NCI-H2081 (cell line): ENCODE measurements around the gene SLC1A4.
"Not testable (repeated sequence)": the region's sequence is repeated elsewhere in the genome, so short reads cannot be mapped to it uniquely, and the experiment has no call there.

ENCODE experiments used
- DNase-seq, 2 experiments: peaks; one replicate each; lab custom pipeline; 2025; lab: John Stamatoyannopoulos, UW

SLC1A4 gene

DNA sequence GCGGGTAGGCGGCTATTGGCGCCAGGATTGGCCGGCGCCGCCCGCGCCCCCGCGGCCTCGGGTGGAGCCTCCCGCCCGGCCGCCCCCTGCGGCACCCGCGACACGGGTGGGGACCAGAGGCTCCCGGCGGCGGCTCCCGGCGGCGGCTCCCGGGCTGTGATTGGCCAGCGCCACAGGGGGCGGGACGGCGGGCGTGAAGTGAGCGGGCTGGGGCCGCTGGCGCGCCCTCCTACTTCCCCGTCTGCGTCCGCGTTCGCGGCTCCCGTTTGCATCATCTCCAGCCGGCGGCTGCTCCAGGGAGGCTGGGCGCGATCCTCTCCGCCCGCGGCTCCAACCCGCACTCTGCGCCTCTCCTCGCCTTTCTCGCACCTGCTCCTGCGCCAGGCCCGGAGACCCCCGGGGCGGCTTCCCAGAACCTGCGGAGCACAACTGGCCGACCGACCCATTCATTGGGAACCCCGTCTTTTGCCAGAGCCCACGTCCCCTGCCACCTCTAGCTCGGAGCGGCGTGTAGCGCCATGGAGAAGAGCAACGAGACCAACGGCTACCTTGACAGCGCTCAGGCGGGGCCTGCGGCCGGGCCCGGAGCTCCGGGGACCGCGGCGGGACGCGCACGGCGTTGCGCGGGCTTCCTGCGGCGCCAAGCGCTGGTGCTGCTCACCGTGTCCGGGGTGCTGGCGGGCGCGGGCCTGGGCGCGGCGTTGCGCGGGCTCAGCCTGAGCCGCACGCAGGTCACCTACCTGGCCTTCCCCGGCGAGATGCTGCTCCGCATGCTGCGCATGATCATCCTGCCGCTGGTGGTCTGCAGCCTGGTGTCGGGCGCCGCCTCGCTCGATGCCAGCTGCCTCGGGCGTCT is at the start of gene SLC1A4:
Gene SLC1A4 (plus strand): TSS at position 274 of the 856 bp plus-strand sequence. CDS start 245 bp downstream, at position 519.
- DNase-seq, result peak; percentile 86 to 90

DNA sequence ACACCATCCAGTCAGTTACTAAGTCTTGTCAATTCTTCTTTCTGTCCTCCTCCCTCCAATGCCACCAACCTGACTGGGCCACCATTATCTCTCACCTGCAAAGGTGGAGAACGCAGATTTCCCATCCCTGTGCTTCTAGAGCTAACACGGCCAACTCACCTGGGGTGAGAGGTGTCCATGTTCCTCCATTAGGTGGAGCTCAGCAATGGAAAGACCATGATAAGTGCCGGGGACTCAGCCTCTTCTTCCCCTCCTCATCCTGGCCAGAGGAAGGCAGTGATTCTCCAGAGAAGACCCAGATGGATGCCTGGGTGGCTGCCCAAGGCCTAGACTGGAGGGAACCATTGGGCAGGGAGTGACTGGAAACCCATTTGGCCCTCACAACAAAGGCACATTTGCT is 48.1 kb upstream of the SLC1A4 start:
- DNase-seq, result no peak

DNA sequence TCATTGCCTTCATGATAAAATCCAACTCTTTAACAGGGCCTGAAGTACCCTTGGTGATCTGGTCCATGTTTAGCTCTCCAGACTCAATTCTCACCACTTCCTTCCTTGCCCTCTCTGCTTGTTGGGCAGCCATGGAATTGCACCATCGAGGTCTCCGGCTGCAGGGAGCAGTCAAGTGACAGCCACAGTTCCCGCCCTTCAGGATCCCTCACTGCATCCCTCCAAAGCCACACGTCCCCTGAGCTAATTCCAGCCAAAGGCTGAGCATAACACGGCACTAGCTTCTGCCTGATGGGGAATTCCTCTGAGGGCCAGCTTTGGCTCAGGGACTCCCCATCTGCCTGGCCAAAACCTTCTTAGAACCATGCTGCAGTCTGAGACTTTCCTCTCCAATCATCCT is 47.4 kb upstream of the SLC1A4 start:
- DNase-seq, result no peak

GRCh38 chr2:64942693-64943092 is 46.5 kb upstream of the SLC1A4 start:
- no peak for DNase-seq

- no peak for DNase-seq
Measured at GRCh38 chr2:64943387-64944150, 45.6 kb upstream of the SLC1A4 start.

DNA sequence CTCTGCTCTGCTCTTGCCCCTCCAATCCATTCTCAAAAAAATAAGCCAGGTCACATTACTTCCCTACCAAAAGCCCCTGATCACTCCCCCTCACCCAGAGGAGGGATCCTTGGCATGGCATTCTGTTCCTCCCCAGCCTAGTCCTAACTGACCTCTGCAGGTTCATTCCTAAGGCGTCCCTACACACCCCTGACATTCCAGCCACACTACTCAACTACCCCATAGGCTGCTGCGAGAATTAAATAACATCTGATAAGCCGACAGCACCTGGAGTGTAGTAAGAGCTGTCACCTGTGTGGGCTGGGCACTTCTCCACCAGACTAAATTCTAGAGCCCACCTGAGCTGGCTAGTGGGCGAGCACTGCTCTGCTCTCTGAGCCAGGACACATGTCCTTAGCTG is 44.7 kb upstream of the SLC1A4 start:
- DNase-seq, result no peak

DNA sequence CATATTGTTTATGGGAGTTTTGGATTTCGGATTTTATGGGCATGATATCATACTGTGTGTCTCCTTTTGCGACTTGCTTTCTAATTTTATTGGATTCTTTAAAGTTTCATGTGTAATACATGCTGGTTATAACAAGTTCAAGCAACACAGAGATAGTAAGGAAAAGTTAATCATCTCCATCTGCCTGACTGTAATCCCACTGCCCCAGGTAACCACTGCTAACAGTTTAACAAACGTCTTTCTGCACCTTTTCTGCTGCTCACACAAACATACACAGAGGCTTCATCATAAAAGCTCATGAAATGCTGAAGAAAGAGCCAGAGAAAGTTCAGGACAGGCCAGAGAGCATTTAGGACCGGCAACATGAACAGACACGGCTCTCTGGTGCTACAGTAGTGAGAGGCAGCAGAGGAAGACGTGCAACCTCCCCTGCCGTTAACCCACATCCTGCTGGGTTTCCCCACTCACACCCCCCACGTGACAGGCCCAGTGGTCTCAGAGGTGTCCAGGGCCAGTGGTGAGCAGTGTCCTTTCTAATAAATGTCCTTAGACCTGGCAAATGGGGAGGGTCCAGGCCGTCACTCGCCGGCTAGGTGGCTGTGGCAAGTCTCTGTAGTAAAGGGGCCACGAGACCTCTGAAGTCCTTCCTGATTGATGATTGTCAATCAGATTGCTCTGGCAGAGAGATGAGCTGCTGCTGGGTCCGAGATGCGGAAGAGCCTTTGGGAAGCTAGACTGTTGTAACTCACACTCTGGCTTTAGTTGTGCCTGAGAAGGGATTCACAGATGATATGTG is 43.0 kb upstream of the SLC1A4 start:
- DNase-seq, result no peak

DNA sequence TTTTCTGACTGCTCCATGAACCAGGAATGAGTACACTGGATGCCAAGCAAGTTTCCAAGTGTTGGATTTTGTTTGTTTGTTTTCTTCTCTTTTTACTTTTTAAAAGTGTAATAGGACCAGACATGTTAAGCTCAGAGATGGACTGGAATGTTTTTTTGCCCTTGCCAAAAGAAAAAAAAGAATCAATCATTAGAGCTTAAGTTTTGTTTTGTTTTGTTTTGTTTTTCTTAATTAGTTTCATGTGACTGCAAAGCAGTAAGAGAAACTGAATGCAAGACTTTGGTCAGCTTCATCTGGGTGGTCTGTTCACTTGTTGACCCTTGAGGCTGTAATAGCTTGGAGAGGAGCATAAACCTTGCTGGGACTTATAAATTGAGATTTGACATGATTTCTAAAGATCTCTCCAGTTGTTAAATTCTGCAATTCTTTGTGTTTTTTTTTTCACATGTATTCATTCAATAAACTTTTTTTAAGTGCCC is 42.4 kb upstream of the SLC1A4 start:
- no peak for DNase-seq

GRCh38 chr2:64947885-64948284 is 41.3 kb upstream of the SLC1A4 start:
- DNase-seq, result no peak

GRCh38 chr2:64950226-64951160 is 38.7 kb upstream of the SLC1A4 start:
- no peak for DNase-seq

DNA sequence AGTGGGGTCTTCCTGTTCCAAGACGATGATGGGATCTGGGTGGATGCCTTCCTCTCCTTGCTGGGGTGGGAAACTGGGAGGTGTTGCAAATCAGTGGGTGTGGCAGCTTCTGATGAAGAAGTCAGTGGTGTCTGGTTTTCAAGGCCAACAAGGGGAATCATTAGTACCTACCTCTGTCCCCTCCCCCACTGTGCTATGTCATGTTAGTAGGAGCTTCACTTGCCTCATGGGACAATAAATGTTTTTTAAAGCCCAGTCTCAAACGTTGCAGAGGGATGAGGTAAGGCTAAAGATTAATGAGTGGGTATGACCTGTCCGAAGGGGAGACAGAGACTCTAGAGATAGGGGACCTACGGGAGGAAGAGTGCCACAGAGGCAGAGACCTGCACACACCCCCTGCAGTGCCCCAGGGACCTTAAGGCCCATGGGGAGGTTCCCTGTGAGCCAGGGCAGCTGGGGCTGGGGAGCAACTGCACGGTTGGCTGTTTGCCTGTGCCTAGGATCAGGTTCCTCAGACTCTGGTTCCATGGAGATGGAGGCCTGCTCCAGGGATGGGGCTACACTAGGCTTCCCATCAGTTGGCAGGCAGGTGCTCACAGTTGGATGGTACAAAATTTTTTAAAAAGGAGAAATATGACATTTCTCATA is 37.8 kb upstream of the SLC1A4 start:
- no peak for DNase-seq

DNA sequence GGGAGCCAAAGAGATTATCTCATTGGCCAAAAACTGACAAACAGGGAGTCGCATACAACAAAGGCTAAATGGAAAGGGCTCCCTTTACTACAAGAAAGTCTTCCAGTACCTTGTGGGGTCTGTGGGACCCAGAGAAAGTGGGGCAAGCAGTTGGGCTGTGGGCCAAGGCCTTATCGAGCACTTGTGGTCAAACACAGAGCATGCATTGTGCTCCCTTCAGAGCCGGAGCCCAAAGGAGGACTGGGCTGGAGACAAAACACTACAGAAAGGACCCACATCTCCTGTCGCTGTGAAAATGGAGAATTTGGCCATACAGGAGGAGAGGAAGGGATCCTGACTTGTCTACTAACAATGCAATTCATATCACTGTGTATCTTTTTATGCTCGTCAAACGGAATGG is 37.1 kb upstream of the SLC1A4 start:
- no peak for DNase-seq

DNA sequence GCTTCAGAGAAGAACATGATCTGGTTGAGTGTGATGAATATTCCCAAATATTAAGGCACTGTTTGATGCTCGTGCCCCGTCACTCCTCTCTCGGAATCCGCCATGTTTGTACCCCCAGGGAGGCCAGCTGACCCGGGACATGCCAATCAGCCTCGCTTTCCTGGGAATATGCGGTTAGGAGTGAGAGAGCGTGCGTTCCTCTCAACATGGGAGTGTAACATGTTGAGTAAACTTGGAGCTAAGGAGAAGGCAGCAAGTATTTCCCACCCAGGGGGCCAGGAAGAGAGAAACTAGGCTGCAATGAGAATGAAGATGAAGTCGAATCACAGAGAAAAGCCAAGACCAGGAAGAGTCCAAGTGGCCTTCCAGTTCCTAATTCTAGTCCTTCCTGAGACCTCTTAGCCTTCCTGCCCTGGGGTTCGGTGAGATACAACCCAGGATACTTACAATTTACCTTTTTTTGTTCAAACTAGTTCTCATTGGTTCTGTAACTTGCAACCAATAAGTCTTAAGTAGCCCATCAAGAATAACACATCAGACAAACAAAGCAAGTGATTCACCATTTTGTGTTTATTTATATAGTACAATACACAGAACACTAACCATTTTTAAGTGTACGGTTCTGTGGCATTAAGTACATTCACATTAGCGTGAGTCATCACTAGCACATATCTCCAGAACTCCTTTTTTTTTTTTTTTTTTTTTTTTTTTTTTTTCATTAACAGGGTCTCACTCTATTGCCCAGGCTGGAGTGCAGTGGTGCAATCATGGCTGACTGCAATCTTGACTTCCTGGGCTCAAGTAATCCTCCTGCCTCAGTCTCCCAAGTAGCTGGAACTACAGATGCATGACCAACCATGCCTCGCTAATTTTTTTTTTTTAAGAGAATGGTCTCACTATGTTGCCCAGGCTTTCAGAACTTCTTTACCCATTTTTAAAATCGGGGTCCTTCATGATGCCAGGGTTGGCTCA is 36.4 kb upstream of the SLC1A4 start:
- DNase-seq, result no peak

- no peak for DNase-seq
Measured at GRCh38 chr2:64955467-64955866, 33.7 kb upstream of the SLC1A4 start.

DNA sequence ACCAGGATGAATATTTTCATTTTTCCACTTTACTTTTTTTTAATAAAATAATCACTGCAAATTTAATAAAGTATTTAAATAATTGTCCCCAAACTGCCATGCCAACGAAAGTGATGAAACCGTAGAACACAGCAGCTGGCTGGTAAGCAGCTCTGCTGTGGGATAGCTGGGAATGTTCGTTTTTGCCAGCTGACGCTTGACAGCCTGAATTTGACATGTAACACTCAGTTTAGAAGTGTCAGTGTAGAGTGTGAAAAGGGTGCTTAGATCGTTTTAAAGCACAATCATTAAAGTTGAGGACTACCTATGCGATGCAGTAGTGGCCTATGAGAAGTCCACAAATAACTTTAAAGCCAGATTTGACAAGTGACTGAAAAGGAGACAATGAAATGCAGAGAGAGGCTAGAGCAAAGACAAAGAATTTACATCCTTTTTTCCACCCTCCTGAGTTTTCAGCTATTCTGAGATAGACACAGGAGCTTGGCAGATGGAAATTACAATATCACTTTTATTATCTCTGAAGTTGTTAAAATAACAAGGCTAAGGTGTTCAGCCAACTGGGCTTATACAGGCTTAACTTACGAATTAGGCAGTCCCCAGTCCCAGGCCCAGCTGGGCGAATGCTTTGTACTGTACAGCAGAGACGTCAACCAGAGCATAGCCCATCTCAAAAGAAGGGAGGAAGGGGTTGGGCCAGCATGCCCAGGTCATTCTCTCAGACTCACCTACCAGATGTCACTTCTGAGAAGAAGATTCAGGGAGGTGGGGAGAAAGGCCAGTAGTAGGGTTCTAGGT is 31.9 kb upstream of the SLC1A4 start:
- DNase-seq, result no peak

- no peak for DNase-seq
Measured at GRCh38 chr2:64958556-64958955, 30.6 kb upstream of the SLC1A4 start.

GRCh38 chr2:64960819-64961218 is 28.4 kb upstream of the SLC1A4 start:
- DNase-seq, result no peak

- DNase-seq, result not testable (repeated sequence)
Measured at GRCh38 chr2:64963138-64963537, 26.1 kb upstream of the SLC1A4 start.

GRCh38 chr2:64963719-64964118 is 25.5 kb upstream of the SLC1A4 start:
- no peak for DNase-seq
